Cardiac fibroblast (primary cell): ENCODE results near the gene TREX2.

ENCODE experiments used
- DNase-seq, 2 donors: peaks; one replicate each; pipeline versions ENCODE4 v3.0.0 to v3.0.0-alpha.2; 2010; ENCODE audit warnings: low read depth in 2 of 2
- H3K4me3 ChIP-seq, 2 donors: replicated peaks in 1 of 2; 1 replicate in 1 of 2; 2 replicates in 1 of 2; pipeline ENCODE4 v1.5.1; 2011; ENCODE audit warnings: low read depth in 2 of 2, low read length in 2 of 2, mild to moderate bottlenecking in 2 of 2, moderate library complexity in 1 of 2
- CTCF ChIP-seq: IDR thresholded peaks from one replicate; pipeline ENCODE4 v1.5.1; 2011; ENCODE audit warnings: low read depth, mild to moderate bottlenecking, low read length, inconsistent platforms

The TREX2 gene

GRCh38 chrX:153457136-153457825 is 11.4 kb upstream of the TREX2 start:
- no peak overlapping the region for H3K4me3 ChIP-seq
- no peak for TF ChIP-seq CTCF
- no peak for DNase-seq

- no peak for TF ChIP-seq CTCF
- no peak for DNase-seq
Observed at GRCh38 chrX:153456704-153457103, 10.8 kb upstream of the TREX2 start.

GRCh38 chrX:153456161-153456560 is 10.3 kb upstream of the TREX2 start:
- no peak overlapping the region for H3K4me3 ChIP-seq
- DNase-seq = no peak

More at GRCh38 chrX:153456704-153457103, 10.8 kb upstream of the TREX2 start:
- no peak overlapping the region for H3K4me3 ChIP-seq

GRCh38 chrX:153455571-153455970 is 9.7 kb upstream of the TREX2 start:
- no peak overlapping the region for H3K4me3 ChIP-seq
- no peak for TF ChIP-seq CTCF
- no peak for DNase-seq

More at GRCh38 chrX:153456161-153456560, 10.3 kb upstream of the TREX2 start:
- TF ChIP-seq CTCF = no peak

GRCh38 chrX:153454901-153455550 is 9.2 kb upstream of the TREX2 start:
- no peak for DNase-seq
- no peak overlapping the region for H3K4me3 ChIP-seq
- TF ChIP-seq CTCF = no peak

- DNase-seq = no peak
- no peak for TF ChIP-seq CTCF
- no peak overlapping the region for H3K4me3 ChIP-seq
Observed at GRCh38 chrX:153450949-153451277, 5.1 kb upstream of the TREX2 start.
